ES-I3 (cell line): ENCODE measurements around the gene LMLN.
"Not testable (repeated sequence)": the region's sequence is repeated elsewhere in the genome, so short reads cannot be mapped to it uniquely, and the experiment has no call there.

Experiments used
- H3K36me3 ChIP-seq: 2 replicates; pipeline ENCODE4 v1.6.1; 2013; ENCODE audit warnings: mild to moderate bottlenecking, low read length, control low read depth, moderate library complexity; ENCODE audit not compliant: insufficient read depth
- H3K4me1 ChIP-seq: 2 replicates; pipeline ENCODE4 v1.6.1; 2013; ENCODE audit warnings: mild to moderate bottlenecking, control low read depth, low read length; ENCODE audit not compliant: insufficient read depth
- H3K9ac ChIP-seq: 2 replicates; pipeline ENCODE4 v1.6.1; 2013; ENCODE audit warnings: low read depth, mild to moderate bottlenecking, low read length, moderate library complexity
- H3K9me3 ChIP-seq: 2 replicates; pipeline ENCODE4 v1.6.1; 2013; ENCODE audit warnings: mild to moderate bottlenecking, low read length, moderate library complexity; ENCODE audit not compliant: control insufficient read depth, insufficient read depth

LMLN gene

DNA sequence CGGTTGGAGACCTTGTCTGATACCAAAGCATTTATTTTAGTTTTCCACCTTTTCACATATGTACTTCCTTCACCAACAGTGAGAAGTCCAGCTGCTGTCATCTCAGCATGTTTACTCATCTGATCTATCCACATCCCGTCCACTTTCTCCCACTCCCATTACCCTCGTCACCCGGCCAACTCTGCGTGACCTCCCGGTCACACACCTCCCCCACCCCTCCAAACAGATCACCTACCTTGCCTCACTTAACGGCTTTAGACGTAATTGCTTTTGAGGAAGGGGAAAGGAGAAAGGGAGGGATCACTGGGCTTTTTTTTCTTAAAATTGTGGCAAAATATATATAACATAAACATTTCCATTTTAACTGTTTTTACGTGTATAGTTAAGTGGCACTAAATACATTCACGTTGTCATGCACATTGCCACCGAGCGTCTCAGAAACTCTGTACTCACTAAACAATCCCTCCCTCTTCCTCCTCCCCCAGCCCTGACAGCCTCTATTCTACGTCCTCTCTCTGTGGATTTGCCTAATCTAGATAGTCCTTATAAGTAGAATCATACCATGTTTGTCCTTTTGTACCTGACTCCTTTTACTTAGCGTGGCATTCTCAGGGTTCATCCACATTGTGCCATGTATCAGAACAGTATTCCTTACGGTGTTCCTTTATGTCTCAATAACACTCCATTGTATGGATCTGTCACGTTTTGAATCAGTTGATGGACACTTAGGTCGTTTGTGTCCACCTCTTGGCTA lies 67.2 kb downstream of the LMLN start:
- Histone ChIP-seq H3K9ac (no peak overlapping the region), H3K4me1 (no peaks in the 10 kb centered on the region), H3K9me3 (no peaks in the 10 kb centered on the region), H3K36me3 (no peaks in the 10 kb centered on the region)

DNA sequence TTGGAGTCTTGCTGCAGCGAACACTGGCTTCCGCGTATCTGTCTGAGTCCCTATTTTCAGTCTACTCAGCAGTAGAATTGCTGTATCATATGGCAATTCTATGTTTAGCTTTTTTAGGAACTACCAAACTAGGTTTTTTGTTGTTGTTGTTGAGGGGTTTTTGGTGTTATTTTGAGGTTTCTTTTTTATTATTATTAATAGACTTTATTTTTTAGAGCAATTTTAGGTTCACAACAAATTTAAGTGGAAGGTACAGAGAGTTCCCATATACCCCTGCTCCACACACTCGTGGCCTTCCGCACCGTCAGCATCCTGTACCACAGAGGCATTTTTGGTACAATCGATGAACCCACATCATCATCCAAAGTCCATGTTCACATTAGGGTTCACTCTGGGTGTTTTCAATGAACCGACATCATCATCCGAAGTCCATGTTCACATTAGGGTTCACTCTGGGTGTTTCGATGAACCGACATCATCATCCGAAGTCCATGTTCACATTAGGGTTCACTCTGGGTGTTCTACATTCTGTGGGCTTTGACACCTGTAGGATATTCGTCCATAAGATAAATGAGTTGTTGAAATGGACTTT lies 67.9 kb downstream of the LMLN start:
- Histone ChIP-seq H3K9ac (no peak overlapping the region), H3K36me3 (no peaks in the 10 kb centered on the region), H3K4me1 (no peaks in the 10 kb centered on the region), H3K9me3 (no peaks in the 10 kb centered on the region)

DNA sequence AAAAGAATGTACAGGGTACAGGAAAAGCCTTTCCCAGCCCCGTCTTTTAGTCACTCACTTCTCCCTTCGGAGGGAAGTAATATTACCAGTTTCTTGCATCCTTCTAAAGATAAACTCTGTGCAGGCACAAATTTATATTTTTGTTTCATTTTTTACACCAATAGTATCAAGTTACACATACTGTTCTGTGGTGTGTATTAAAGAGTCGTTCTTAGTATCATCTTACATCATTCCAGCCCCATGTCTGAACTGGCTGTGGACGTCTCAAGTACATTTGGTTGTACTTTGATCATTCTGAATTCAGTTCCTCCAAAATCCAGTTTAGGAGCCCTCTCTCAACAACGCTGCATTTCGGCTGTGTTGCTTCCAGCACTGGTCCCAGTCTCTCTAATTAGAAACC lies 68.7 kb downstream of the LMLN start:
- H3K4me1 ChIP-seq, result no peaks in the 10 kb centered on the region
- no peaks in the 10 kb centered on the region for H3K9me3 ChIP-seq
- H3K36me3 ChIP-seq, result no peaks in the 10 kb centered on the region
- H3K9ac ChIP-seq, result no peak overlapping the region

DNA sequence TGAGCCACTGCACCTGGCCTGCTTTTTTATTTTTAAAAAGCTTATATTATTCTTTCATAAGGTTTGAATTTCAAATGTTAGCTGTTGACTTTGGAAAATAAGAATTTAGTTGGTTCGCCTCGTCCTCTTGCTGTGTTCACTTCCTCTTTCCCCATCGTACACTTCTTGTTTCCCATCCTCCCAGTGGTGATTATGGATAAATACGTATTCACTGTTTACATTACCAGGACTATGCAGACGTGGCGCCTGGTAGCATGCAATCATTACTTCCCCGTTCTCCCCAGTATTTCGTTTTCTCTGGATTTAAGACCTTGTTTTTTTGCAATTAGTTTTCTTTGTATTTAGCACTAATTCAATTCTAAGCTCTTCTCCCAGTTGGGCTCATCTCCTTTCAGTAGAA lies 70.1 kb downstream of the LMLN start:
- Histone ChIP-seq H3K36me3 (no peaks in the 10 kb centered on the region), H3K4me1 (no peaks in the 10 kb centered on the region), H3K9me3 (no peaks in the 10 kb centered on the region), H3K9ac (no peak overlapping the region)

DNA sequence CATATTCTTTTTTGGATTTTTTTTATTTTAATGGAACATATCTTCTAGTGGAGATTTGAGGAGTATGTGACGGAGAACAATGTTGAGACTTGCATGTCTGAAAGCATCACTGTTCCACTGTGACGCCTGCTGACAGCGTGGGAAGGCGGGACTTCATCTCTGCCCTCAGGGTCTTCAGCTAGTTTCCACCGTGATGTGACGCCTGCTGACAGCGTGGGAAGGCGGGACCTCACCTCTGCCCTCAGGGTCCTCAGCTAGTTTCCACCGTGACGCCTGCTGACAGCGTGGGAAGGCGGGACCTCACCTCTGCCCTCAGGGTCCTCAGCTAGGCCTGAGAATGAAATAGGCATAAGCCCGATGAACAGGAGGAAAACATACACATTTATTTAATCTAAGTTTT lies 70.7 kb downstream of the LMLN start:
- H3K4me1 ChIP-seq, result no peaks in the 10 kb centered on the region
- H3K9ac ChIP-seq, result no peak overlapping the region
- no peaks in the 10 kb centered on the region for H3K9me3 ChIP-seq
- no peaks in the 10 kb centered on the region for H3K36me3 ChIP-seq

DNA sequence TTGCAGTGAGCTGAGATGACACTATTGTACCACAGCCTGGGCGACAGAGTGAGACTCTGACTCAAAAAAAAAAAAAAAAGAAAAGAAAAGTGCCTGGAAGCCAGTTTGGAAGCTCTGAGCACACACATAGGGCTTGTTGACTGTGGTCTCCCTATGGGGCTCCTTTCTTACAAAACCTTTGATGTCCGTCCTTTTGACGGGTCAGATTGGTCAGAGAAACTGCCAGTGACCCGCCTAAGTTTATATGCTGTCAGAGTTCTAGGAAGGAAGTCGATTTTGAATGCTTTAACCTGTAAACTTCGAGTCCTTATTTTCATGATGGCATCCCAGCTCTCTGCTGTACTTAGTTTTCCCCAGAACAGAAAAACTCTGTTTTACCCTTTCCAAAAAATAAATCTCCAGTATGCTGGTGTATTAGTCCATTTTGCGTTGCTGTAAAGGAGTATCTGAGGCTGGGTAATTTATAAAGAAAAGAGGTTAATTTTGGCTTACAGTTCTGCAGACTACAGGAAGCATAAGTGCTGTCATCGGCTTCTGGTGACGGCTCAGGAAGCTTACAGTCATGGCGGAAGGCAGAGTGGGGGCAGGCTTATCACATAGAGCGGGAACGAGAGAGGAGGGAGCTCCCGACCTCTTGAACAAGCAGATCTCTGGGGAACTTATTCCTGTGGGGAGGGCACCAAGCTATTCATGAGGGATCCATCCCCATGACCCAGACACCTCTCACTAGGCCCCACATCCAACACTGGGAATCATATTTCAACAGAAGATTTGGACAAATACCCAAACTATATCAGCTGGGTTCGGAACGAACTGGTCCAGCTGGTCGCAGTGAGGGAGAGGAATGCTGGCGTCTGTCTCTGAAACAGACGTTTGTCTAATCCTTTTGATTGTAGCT lies 72.3 kb downstream of the LMLN start:
- no peaks in the 10 kb centered on the region for H3K9me3 ChIP-seq
- H3K9ac ChIP-seq, result no peak overlapping the region
- no peaks in the 10 kb centered on the region for H3K4me1 ChIP-seq
- no peaks in the 10 kb centered on the region for H3K36me3 ChIP-seq

DNA sequence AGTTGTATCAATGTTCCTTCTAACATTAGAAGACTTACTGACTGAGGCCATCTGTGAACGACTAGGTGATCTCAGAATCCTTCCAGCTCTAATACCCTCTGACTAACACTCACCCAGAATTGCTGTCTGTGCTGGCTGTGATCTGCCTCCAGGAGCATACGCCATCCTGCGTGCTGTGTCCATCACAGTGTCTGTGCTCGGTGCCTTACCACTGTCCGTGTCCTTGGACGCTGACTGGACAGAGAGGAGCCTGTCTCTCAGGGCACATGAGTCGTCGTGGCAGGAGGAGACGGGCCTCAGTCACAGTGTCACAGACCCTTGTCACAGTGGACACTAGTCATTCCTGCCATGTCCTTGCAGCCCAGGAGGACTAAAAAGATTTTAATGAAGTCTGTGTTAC lies 83.1 kb downstream of the LMLN start:
- Histone ChIP-seq H3K4me1 (no peaks in the 10 kb centered on the region), H3K9ac (no peak overlapping the region), H3K36me3 (no peaks in the 10 kb centered on the region), H3K9me3 (no peaks in the 10 kb centered on the region)

DNA sequence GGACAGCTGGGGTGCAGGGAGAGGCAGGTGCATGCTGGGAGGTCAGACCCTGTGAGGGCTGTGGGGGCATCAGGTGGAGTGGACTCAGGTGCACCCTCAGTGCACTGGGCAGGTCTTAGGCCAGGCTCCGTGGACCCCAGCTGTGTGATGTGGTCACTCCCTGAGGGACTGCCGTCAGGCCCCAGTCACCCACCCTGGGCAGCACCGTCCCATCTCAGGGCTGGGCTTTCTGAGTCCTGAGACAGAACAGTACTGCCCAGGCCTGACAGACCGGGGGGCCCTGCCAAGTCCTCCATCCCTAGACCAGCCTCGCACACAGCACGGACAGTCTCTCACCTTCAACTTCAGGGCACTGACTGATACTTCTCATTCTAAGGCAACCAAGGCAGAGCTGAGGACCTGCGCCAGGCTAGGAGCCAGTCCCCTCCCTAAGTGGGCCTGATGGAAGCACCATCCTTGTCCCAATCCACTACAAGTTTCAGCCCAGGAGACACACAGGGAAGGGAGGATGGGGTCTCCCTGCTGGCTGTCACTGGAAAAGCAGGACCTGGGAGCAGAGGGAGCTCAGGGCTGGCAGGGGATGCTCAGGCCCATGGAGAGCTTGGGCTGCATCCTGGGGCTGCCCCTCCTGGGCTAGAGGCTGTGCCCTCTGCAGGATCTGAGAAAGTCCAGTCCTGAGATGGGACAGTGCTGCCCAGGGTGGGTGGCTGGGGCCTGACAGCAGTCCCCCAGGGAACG lies 86.3 kb downstream of the LMLN start:
- no peak overlapping the region for H3K9ac ChIP-seq
- no peaks in the 10 kb centered on the region for H3K9me3 ChIP-seq
- no peaks in the 10 kb centered on the region for H3K36me3 ChIP-seq
- no peaks in the 10 kb centered on the region for H3K4me1 ChIP-seq

DNA sequence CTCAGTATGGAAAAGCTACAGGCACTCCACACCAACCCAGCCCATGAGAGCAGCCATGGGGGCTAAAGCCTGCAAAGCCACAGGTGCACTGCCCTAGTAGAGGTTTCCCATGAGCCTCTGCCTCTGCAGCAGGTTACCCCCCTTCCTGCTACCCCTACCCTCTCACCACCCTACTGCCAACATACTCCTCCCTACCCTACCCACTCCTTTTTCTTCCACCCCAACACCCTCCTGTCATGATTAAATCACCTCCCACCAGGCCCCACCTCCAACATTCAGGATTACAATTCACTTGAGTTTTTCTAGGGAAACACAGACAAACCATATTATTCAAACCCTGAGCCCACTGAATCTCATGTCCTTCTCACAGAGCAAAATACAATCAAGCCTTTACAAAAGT lies 88.4 kb downstream of the LMLN start:
- Histone ChIP-seq H3K4me1 (no peaks in the 10 kb centered on the region), H3K36me3 (no peaks in the 10 kb centered on the region), H3K9me3 (no peaks in the 10 kb centered on the region; the same call in 1 of the 2 replicates), H3K9ac (no peak overlapping the region)

DNA sequence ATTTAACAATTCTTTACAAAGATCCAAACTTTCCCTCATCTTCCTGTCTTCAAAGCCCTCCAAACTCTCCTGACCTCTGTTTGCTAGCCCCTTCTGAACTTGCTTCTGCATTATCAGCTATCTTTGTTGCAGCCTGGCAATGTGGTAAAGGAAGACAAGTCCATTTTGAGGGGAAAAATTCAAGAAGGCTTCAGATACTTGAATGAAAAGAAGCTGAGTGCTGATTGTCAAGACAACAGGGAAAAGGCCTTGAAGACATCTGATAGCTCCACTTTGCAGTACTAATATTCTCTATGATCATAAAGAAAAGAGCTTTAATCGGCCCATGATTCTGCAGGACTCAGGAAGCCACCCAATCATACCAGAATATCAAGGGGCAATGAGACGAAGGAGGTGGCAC lies 91.8 kb downstream of the LMLN start:
- Histone ChIP-seq H3K9ac (no peak overlapping the region), H3K36me3 (no peaks in the 10 kb centered on the region), H3K4me1 (no peaks in the 10 kb centered on the region), H3K9me3 (no peaks in the 10 kb centered on the region; the same call in 1 of the 2 replicates)

DNA sequence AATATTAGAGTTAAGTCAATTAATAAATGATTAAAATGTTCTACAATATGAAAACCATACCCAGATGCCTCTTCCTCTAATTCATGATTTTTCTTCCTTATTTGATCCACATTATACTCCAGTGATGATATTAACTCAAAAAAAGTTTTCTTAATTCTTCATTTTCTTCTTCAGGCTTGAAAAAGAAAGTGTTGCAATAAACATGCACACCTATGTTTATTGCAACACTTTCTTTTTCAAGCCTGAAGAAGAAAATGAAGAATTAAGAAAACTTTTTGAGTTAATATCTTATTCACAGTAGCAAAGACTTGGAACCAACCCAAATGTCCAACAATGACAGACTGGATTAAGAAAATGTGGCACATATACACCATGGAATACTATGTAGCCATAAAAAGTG lies 93.4 kb downstream of the LMLN start:
- not testable (repeated sequence) for H3K36me3 ChIP-seq, H3K4me1 ChIP-seq, H3K9me3 ChIP-seq, H3K9ac ChIP-seq

DNA sequence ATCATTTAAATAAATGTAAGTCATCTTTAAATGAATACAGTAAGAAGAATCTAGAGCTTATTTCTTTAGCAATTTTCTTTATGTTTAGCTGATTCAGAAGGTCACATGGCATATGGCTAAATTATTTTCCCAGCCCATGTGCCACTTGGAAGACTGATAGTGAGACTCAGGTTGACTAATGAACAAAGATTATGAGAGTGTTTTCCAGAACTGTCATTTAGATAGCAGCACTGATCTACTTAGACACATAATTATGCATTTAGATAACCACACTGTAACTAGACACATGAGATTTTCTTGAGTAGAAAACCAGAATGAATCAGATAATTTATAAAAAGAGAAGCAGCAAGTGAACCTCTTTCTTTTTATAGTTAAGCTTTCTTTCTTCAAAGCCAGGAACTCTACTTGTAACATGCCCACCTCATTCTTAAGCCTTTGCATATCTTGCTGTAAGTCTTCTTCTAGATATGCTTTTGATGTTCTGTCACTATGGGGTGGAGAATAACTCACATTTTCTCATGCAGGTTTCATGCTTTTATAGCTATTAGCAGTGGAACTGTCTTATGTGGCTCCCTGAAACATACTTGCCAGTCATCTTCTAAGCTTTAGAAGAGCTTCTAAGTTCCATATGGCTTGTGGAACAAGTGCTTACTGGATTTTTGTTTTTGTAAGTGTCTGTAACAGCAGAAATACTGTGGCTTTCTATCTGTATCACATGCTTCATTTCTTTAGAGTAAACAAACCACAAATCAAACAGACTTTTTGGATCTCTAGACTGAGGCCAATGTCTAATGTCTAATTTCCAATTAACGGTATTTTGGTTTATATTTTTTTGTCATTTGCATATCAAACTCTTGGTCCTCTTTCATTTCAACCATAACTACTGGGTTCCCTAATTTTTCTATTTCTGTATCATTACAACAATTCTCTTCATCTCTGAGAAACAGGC lies 101.4 kb downstream of the LMLN start:
- Histone ChIP-seq H3K9me3 (no peaks in the 10 kb centered on the region), H3K9ac (no peak overlapping the region), H3K4me1 (no peaks in the 10 kb centered on the region), H3K36me3 (no peaks in the 10 kb centered on the region)

DNA sequence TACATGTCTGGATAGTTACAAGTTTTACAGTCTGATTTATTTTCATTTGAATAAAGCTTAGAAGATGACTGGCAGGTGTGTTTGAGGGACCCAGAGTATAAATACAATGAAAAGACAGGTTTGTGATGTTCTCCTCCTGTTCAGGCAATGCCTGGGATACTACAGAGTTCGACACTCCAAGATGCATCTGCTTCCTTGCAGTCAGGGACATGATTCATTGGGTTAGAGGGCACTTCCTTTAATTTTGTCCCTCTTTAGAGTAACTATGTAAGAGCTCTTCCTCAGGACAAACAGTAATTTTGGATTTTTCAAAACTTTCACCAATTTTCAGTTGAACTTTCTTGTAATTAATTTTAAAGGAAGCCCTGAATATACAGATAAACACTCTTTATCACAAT lies 102.0 kb downstream of the LMLN start:
- Histone ChIP-seq H3K9me3 (no peaks in the 10 kb centered on the region), H3K9ac (no peak overlapping the region), H3K36me3 (no peaks in the 10 kb centered on the region), H3K4me1 (no peaks in the 10 kb centered on the region)
